Stimulated activated CD8-positive, alpha-beta memory T cell treated with anti-CD3 and anti-CD28 coated beads, Interleukin-12 subunit alpha, Interleukin-12 subunit beta, amount 100 ng/mL, for 24 hours (primary cell): ENCODE results near the gene UBAP2L.
"Not testable (repeated sequence)": the region's sequence is repeated elsewhere in the genome, so short reads cannot be mapped to it uniquely, and the experiment has no call there.

ENCODE experiments used
- DNase-seq: peaks from one replicate; pipeline ENCODE4 v3.0.0-alpha.2; 2020; ENCODE audit errors: extremely low read depth

Gene UBAP2L

GRCh38 chr1:154307670-154308270 is 87.0 kb downstream of the UBAP2L start:
- DNase-seq: not testable (repeated sequence)

- not testable (repeated sequence) for DNase-seq
Measured at GRCh38 chr1:154309136-154309535, 88.4 kb downstream of the UBAP2L start.

GRCh38 chr1:154312229-154313065 is 91.7 kb downstream of the UBAP2L start:
- DNase-seq: not testable (repeated sequence)

- DNase-seq: no peak
Measured at GRCh38 chr1:154313066-154313356, 92.3 kb downstream of the UBAP2L start.

GRCh38 chr1:154314226-154314625 is 93.5 kb downstream of the UBAP2L start:
- DNase-seq: not testable (repeated sequence)

GRCh38 chr1:154316704-154317103 is 95.9 kb downstream of the UBAP2L start:
- no peak for DNase-seq

- DNase-seq: no peak
Measured at GRCh38 chr1:154318386-154318785, 97.6 kb downstream of the UBAP2L start.
